HEK293 (cell line): ENCODE results near the gene NUP85.
"Not testable (repeated sequence)": the region's sequence is repeated elsewhere in the genome, so short reads cannot be mapped to it uniquely, and the experiment has no call there.

Experiments
- HOXC10 ChIP-seq: sonication (generic); formaldehyde crosslinking; IDR thresholded peaks from 2 replicates; pipeline ENCODE4 v1.8.1; 2023; ENCODE audit warnings: mild to moderate bottlenecking, missing genetic modification reagents
- SETDB1 ChIP-seq: IDR thresholded peaks from one replicate; pipeline ENCODE4 v1.6.1; 2017; ENCODE audit warnings: mild to moderate bottlenecking, low read length, moderate library complexity, mixed read lengths; ENCODE audit not compliant: insufficient read length
- TCF7L2 ChIP-seq: IDR thresholded peaks from 2 replicates; pipeline ENCODE4 v1.6.1; 2011; ENCODE audit warnings: low read depth, mild to moderate bottlenecking, inconsistent platforms, low read length, moderate library complexity, borderline replicate concordance
- TF ChIP-seq, protein P1 (sequence below): fragments of 450-650 bp; formaldehyde crosslinking; IDR thresholded peaks from 2 replicates; pipeline ENCODE4 v1.5.1; 2016; ENCODE audit warnings: missing biosample characterization, missing genetic modification characterization
- TF ChIP-seq, protein P2 (sequence below): fragments of 450-650 bp; formaldehyde crosslinking; IDR thresholded peaks from 2 replicates; pipeline ENCODE4 v1.5.1; 2016; ENCODE audit warnings: missing biosample characterization, missing genetic modification characterization
- TF ChIP-seq, protein P3 (sequence below): fragments of 450-650 bp; formaldehyde crosslinking; IDR thresholded peaks from 2 replicates; pipeline ENCODE4 v1.5.1; 2017; ENCODE audit warnings: missing biosample characterization, missing genetic modification characterization

DNA sequence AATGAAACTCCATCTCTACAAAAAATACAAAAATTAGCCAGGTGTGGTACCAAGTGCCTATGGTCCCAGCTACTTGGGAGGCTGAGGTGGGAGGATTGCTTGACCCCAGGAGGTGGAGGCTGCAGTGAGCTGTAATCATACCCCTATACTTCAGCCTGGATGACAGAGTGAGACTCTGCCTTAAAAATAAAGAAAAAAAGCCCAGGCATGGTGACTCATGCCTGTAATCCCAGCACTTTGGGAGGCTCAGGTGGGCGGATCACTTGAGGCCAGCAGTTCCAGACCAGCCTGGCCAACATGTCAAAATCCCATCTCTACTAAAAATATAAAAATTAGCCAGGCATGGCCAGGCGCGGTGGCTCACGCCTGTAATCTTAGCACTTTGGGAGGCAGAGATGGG is 74.7 kb downstream of the NUP85 start:
- not testable (repeated sequence) for TF ChIP-seq TCF7L2; HOXC10 (CRISPR knock-in tag); SETDB1
- TF ChIP-seq, protein P1, sequence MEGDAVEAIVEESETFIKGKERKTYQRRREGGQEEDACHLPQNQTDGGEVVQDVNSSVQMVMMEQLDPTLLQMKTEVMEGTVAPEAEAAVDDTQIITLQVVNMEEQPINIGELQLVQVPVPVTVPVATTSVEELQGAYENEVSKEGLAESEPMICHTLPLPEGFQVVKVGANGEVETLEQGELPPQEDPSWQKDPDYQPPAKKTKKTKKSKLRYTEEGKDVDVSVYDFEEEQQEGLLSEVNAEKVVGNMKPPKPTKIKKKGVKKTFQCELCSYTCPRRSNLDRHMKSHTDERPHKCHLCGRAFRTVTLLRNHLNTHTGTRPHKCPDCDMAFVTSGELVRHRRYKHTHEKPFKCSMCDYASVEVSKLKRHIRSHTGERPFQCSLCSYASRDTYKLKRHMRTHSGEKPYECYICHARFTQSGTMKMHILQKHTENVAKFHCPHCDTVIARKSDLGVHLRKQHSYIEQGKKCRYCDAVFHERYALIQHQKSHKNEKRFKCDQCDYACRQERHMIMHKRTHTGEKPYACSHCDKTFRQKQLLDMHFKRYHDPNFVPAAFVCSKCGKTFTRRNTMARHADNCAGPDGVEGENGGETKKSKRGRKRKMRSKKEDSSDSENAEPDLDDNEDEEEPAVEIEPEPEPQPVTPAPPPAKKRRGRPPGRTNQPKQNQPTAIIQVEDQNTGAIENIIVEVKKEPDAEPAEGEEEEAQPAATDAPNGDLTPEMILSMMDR (tag by site-specific recombination), result not testable (repeated sequence)
- TF ChIP-seq, protein P2, sequence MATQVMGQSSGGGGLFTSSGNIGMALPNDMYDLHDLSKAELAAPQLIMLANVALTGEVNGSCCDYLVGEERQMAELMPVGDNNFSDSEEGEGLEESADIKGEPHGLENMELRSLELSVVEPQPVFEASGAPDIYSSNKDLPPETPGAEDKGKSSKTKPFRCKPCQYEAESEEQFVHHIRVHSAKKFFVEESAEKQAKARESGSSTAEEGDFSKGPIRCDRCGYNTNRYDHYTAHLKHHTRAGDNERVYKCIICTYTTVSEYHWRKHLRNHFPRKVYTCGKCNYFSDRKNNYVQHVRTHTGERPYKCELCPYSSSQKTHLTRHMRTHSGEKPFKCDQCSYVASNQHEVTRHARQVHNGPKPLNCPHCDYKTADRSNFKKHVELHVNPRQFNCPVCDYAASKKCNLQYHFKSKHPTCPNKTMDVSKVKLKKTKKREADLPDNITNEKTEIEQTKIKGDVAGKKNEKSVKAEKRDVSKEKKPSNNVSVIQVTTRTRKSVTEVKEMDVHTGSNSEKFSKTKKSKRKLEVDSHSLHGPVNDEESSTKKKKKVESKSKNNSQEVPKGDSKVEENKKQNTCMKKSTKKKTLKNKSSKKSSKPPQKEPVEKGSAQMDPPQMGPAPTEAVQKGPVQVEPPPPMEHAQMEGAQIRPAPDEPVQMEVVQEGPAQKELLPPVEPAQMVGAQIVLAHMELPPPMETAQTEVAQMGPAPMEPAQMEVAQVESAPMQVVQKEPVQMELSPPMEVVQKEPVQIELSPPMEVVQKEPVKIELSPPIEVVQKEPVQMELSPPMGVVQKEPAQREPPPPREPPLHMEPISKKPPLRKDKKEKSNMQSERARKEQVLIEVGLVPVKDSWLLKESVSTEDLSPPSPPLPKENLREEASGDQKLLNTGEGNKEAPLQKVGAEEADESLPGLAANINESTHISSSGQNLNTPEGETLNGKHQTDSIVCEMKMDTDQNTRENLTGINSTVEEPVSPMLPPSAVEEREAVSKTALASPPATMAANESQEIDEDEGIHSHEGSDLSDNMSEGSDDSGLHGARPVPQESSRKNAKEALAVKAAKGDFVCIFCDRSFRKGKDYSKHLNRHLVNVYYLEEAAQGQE, result not testable (repeated sequence)
- TF ChIP-seq, protein P3, sequence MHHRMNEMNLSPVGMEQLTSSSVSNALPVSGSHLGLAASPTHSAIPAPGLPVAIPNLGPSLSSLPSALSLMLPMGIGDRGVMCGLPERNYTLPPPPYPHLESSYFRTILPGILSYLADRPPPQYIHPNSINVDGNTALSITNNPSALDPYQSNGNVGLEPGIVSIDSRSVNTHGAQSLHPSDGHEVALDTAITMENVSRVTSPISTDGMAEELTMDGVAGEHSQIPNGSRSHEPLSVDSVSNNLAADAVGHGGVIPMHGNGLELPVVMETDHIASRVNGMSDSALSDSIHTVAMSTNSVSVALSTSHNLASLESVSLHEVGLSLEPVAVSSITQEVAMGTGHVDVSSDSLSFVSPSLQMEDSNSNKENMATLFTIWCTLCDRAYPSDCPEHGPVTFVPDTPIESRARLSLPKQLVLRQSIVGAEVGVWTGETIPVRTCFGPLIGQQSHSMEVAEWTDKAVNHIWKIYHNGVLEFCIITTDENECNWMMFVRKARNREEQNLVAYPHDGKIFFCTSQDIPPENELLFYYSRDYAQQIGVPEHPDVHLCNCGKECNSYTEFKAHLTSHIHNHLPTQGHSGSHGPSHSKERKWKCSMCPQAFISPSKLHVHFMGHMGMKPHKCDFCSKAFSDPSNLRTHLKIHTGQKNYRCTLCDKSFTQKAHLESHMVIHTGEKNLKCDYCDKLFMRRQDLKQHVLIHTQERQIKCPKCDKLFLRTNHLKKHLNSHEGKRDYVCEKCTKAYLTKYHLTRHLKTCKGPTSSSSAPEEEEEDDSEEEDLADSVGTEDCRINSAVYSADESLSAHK, result not testable (repeated sequence)
